ENCODE results near the gene HYAL3.
"Not testable (repeated sequence)": the region's sequence is repeated elsewhere in the genome, so short reads cannot be mapped to it uniquely, and the experiment has no call there.

Gene HYAL3

GRCh38 chr3:50270422-50271224 lies 28.6 kb downstream of the HYAL3 start:
- no peak for DNase-seq (ENCODE audit: low read depth)

- no peak for DNase-seq (ENCODE audit: low read depth)
Measured at GRCh38 chr3:50269977-50270413, 29.2 kb downstream of the HYAL3 start.

GRCh38 chr3:50269460-50269859 lies 29.7 kb downstream of the HYAL3 start:
- DNase-seq (ENCODE audit: low read depth): no peak

- DNase-seq (ENCODE audit: low read depth): no peak
Measured at GRCh38 chr3:50268703-50269451, 30.3 kb downstream of the HYAL3 start, which contains the start of gene SEMA3B. Gene SEMA3B, plus strand, starts transcription at chr3:50269147. Its CDS starts 94 bp downstream, at chr3:50269241.

- DNase-seq (ENCODE audit: low read depth): no peak
Measured at GRCh38 chr3:50268276-50268675, 30.9 kb downstream of the HYAL3 start.

- DNase-seq (ENCODE audit: low read depth): no peak
Measured at GRCh38 chr3:50267280-50267913, 31.8 kb downstream of the HYAL3 start.

GRCh38 chr3:50266836-50267235 lies 32.4 kb downstream of the HYAL3 start:
- DNase-seq (ENCODE audit: low read depth): no peak

GRCh38 chr3:50266017-50266416 lies 33.2 kb downstream of the HYAL3 start:
- no peak for DNase-seq (ENCODE audit: low read depth)

- DNase-seq (ENCODE audit: low read depth): no peak
Measured at GRCh38 chr3:50265571-50265970, 33.6 kb downstream of the HYAL3 start.

GRCh38 chr3:50264964-50265485 lies 34.2 kb downstream of the HYAL3 start:
- no peak for DNase-seq (ENCODE audit: low read depth)

GRCh38 chr3:50264383-50264963 lies 34.7 kb downstream of the HYAL3 start:
- no peak for DNase-seq (ENCODE audit: low read depth)

- no peak for DNase-seq (ENCODE audit: low read depth)
Measured at GRCh38 chr3:50263478-50264382, 35.5 kb downstream of the HYAL3 start.

GRCh38 chr3:50262778-50263177 lies 36.4 kb downstream of the HYAL3 start:
- DNase-seq (ENCODE audit: low read depth): no peak

GRCh38 chr3:50262200-50262599 lies 37.0 kb downstream of the HYAL3 start:
- not testable (repeated sequence) for DNase-seq (ENCODE audit: low read depth)

- no peak for DNase-seq (ENCODE audit: low read depth)
Measured at GRCh38 chr3:50261505-50261904, 37.7 kb downstream of the HYAL3 start.

GRCh38 chr3:50260942-50261441 lies 38.2 kb downstream of the HYAL3 start:
- no peak for DNase-seq (ENCODE audit: low read depth)

- DNase-seq (ENCODE audit: low read depth): peak; percentile 69
Measured at GRCh38 chr3:50260027-50260941, 38.9 kb downstream of the HYAL3 start.

GRCh38 chr3:50259432-50260026 lies 39.7 kb downstream of the HYAL3 start:
- no peak for DNase-seq (ENCODE audit: low read depth)

- DNase-seq (ENCODE audit: low read depth): no peak
Measured at GRCh38 chr3:50258979-50259378, 40.2 kb downstream of the HYAL3 start.

All from stimulated activated CD8-positive, alpha-beta memory T cell treated with anti-CD3 and anti-CD28 coated beads, Interleukin-7, amount 100 ng/mL, for 24 hours (primary cell).